HG02970 (cell line): ENCODE data around the gene PVALB.

Source experiments
- ATAC-seq: cut with Tn5 transposase; IDR thresholded peaks from one replicate; pipeline ENCODE4 v1.9.1; 2021; ENCODE audit warnings: mild to moderate bottlenecking, moderate library complexity, moderate number of reproducible peaks; ENCODE audit not compliant: unreplicated experiment, low FRiP score

PVALB gene, protein sequence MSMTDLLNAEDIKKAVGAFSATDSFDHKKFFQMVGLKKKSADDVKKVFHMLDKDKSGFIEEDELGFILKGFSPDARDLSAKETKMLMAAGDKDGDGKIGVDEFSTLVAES

DNA sequence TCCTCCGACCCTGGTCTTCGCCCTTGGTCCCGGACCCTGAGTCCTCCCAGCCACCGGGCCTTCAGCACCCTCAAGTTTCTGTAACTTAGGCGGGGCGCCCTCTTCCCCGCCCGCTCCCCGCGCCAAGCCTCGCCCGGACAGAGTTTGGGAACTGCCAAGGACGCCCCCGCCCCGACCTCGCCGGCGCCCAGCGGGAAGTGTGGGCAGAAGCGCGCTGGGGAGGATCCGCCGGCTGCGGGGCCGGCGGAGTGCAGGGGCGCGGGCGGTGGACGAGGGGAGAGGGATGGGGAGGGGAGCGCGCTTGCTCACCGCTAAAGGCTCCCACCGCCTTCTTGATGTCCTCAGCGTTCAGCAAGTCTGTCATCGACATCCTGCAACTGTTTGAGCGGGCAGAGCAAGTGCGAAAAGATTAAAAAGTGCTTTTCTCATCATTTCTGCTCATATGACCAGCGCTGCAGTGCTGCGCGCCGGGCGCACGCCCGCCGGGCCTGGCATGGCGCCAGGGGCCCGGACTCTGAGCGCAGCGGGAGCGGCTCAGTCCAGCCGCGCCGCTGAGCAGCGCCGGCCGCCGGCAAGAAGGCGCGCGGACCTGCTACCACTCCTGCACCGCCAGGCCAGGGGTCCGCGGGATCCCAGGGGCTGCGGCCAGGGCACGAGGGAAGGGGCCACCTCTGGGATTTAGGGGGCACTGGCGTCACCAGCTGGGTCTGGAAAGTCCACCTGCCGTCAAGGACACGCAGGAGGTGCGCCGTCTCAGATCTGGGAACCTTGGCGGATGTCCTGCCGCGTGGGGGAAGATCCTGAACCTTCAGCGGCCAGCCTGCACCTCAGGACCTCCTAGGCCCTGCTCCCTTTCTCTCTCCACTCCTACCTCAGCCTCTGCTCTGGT is at the start of gene PVALB:
Gene PVALB, minus strand, starts transcription at position 400 of the 889 bp plus-strand sequence. Its CDS starts 30 bp downstream, at position 370.
- ATAC-seq, result no peak

GRCh38 chr22:36865346-36865745 is 48.5 kb upstream of the PVALB start:
- no peak for ATAC-seq

- no peak for ATAC-seq
These were observed 47.8 kb upstream of the PVALB start for GRCh38 chr22:36864454-36865215.

DNA sequence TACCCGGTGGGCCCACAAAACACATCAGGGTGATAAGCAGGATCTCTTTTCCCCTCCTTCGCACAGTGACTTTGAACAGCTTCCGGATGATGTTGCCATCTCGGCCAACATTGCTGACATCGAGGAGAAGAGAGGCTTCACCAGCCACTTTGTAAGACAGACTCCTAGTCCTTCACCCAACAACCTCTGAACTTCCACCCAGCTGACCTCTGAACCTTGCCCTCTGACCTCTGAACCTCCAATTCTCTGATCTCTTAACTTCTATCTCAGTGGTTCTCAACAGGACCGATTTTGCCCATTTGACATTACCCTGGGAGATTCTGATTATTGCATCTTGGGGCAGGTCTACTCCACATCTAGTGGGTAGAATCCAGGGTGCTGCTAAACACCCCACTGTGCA is 47.1 kb upstream of the PVALB start:
- ATAC-seq, result no peak

DNA sequence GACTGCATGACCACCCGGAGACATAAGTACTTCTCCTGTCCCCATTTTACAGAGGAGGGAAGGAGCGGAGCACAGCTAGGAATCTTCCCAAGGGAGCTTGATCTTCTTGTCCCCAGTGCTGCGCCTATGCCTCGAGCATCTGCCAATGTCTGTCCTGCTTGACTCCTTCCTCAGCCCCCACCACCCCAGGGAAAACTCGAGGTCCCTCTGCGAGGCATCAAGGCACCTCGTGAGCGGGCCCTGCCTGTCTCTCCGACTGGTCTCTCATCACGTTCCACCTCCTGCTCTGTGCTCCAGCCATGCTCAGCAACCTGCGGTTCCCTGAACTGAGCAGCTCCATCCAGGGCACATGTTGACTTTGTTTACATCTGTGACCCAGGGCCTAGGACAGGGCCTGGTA is 46.4 kb upstream of the PVALB start:
- ATAC-seq, result no peak

- no peak for ATAC-seq
These were observed 45.7 kb upstream of the PVALB start for GRCh38 chr22:36862251-36863242.

GRCh38 chr22:36860821-36861659 is 44.2 kb upstream of the PVALB start, which contains the start of gene NCF4:
Gene NCF4, plus strand, starts transcription at chr22:36861006. Its CDS starts 166 bp downstream, at chr22:36861172.
- peak; percentile 65 for ATAC-seq

- ATAC-seq, result no peak
These were observed 43.6 kb upstream of the PVALB start for GRCh38 chr22:36860438-36860820.

DNA sequence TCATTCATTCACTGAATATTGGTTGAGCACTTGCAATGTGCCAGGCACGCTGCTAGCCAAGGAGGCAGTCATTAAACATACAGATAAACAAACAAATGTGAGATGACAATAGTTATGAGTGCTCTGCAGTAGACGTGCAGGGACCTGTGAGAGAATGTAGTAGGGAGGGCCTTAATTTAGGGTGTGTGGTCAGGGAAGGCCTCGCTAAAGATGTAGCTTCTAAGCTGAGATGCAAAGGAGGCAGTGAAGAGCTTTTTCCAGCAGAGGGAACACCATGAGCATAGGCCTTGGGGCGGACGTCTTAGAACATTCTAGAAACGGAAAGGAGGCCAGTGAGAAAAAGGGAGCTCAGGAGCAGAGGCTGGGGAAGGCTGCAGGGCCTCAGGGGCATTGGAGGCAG is 43.2 kb upstream of the PVALB start:
- ATAC-seq, result no peak

GRCh38 chr22:36858966-36859365 is 42.1 kb upstream of the PVALB start:
- no peak for ATAC-seq

DNA sequence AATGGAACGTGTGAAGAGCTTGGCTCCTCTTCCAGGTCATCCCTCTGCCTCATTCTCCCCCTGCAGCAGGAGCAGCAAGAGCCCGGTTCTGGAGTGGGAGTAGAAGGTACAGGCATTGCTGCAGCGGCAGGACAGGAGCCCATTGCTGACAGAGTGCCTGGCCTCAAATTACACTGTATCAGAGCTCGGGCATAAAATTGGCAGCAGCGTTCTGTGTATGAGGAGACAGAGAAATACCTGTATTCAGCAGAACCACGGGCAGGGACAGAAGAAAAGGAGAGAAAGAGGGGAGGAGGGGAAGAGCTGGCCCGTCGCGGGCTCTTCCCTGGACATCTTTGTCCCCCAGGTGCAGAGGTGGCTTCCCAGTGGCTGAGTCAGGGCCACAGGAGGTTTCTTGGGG is 41.3 kb upstream of the PVALB start:
- no peak for ATAC-seq

DNA sequence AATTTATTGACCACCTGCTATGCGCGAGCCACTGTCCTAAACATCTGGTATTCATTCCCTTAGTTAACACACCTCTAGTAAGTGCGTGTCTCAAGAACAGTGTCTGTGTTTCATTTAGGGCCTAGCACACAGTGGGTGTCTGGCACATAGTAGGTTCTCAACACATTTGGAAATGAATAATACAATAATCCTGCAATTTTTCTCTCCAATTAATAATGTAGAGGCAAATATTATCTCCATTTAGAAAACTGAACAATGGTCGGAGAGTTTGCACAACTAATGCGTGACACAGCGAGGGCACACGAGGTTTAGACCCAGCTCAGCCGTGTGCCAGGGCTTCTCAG is 39.9 kb upstream of the PVALB start:
- no peak for ATAC-seq

GRCh38 chr22:36856121-36856791 is 39.4 kb upstream of the PVALB start:
- no peak for ATAC-seq

DNA sequence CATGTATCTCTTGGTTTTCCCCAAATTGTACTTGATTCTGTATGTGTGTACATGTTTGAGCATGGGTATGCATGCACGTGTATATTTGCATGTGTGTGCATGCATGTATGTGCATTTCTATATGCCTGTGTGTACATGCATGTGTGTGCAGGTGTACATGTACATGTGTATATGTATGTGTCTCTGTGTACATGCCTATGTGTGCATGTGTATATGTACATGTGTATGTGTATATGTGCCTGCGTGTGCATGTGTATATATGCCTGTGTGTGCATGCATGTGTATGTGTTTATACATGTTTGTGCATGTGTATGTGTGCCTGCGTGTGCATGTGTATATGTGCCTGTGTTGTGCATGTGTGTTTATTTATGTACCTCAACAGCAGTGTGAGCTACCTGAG is 38.6 kb upstream of the PVALB start:
- no peak for ATAC-seq

GRCh38 chr22:36853407-36854099 is 36.7 kb upstream of the PVALB start:
- no peak for ATAC-seq

GRCh38 chr22:36852056-36852973 is 35.5 kb upstream of the PVALB start:
- ATAC-seq, result no peak

DNA sequence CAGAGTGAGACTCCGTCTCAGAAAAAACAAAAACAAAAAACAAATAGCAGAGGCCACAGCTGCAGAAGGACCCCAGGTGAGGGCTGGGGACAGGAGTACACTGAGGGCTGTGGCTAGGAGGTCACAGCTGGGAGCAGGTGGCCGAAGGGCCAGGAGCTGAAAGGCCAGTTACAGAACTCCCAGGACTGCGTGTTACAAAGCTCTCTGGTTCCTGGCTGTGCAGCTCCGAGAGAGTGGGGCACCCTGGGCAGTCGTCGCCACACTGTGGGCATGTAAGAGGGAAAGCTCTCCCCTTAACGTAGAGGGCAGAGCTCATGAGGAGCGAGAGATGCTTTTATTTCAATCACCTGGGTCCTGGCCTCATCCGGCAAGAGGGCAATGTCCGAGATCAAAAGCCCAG is 33.8 kb upstream of the PVALB start:
- no peak for ATAC-seq
